Naive thymus-derived CD4-positive, alpha-beta T cell (primary cell): ENCODE data around the gene MARK4. TPM values are rescaled to one million over a fixed set of nuclear protein-coding genes. Genes with fewer than 3 reads are reported as not detected.
"Not testable (repeated sequence)": the region's sequence is repeated elsewhere in the genome, so short reads cannot be mapped to it uniquely, and the experiment has no call there.

Experiments
- ATAC-seq: fragments of 150-1000 bp; cut with Tn5 transposase; 2 replicates; pipeline ENCODE4 v1.10.0; 2021; ENCODE audit warnings: mild to moderate bottlenecking, moderate library complexity
- CTCF ChIA-PET: fragments of 350-600 bp; sonication (Branson Sonifier 250); formaldehyde crosslinking; loops from one replicate; lab custom pipeline; 2021; ENCODE audit warnings: antibody characterized with exemption; lab: Charles Lee
- POLR2A ChIA-PET: fragments of 350-600 bp; sonication (Branson Sonifier 250); formaldehyde crosslinking; loops from one replicate; lab custom pipeline; 2021; ENCODE audit warnings: antibody characterized with exemption, inconsistent platforms; lab: Charles Lee
- DNase-seq, 9 donors: peaks; one replicate each; pipeline versions ENCODE4 v3.0.0 to v3.0.0-alpha.2; 2020 to 2022; ENCODE audit warnings: mixed read lengths in 1 of 9
- H3K27ac ChIP-seq: one replicate; pipeline ENCODE4 v1.7.0; 2013; ENCODE audit warnings: mild to moderate bottlenecking, low read depth, low read length, moderate library complexity
- H3K27me3 ChIP-seq, 2 donors: one replicate each; pipeline ENCODE4 v1.7.0; 2013; ENCODE audit warnings: low read length in 2 of 2, mild to moderate bottlenecking in 2 of 2, moderate library complexity in 2 of 2; ENCODE audit not compliant: control insufficient read depth in 2 of 2, insufficient read depth in 2 of 2
- H3K36me3 ChIP-seq, 3 experiments: 1 replicate in 2 of 3; 2 replicates in 1 of 3; pipeline ENCODE4 v1.7.0; 2013; ENCODE audit warnings: low read length in 3 of 3, mild to moderate bottlenecking in 3 of 3, moderate library complexity in 1 of 3; ENCODE audit not compliant: insufficient read depth in 3 of 3, control insufficient read depth in 2 of 3
- H3K4me1 ChIP-seq, 2 donors: one replicate each; pipeline ENCODE4 v1.7.0; 2013; ENCODE audit warnings: low read length in 2 of 2, mild to moderate bottlenecking in 2 of 2, moderate library complexity in 1 of 2; ENCODE audit not compliant: control insufficient read depth in 2 of 2, insufficient read depth in 2 of 2
- H3K4me3 ChIP-seq: 2 replicates; pipeline ENCODE4 v1.7.0; 2013; ENCODE audit warnings: mild to moderate bottlenecking, low read length
- H3K9me3 ChIP-seq, 3 experiments: 1 replicate in 2 of 3; 2 replicates in 1 of 3; pipeline ENCODE4 v1.7.0; 2013; ENCODE audit warnings: low read length in 3 of 3; ENCODE audit not compliant: control insufficient read depth in 2 of 3
- H3K27ac Mint-ChIP-seq, 9 donors: one replicate each; pipeline ENCODE4 v1.8.0; 2020 to 2022; ENCODE audit warnings: mixed read lengths in 9 of 9, mild to moderate bottlenecking in 8 of 9, moderate library complexity in 5 of 9, inconsistent platforms in 2 of 9
- H3K27me3 Mint-ChIP-seq, 5 donors: one replicate each; pipeline ENCODE4 v1.8.0; 2021 to 2022; ENCODE audit warnings: mixed read lengths in 5 of 5, mild to moderate bottlenecking in 1 of 5
- H3K36me3 Mint-ChIP-seq, 5 donors: one replicate each; pipeline ENCODE4 v1.8.0; 2020 to 2022; ENCODE audit warnings: mixed read lengths in 5 of 5, mild to moderate bottlenecking in 3 of 5, inconsistent platforms in 1 of 5
- H3K4me1 Mint-ChIP-seq, 7 donors: one replicate each; pipeline ENCODE4 v1.8.0; 2020 to 2022; ENCODE audit warnings: mixed read lengths in 7 of 7, mild to moderate bottlenecking in 3 of 7, inconsistent platforms in 1 of 7
- H3K4me3 Mint-ChIP-seq, 10 donors: one replicate each; pipeline ENCODE4 v1.8.0; 2020 to 2022; ENCODE audit warnings: mild to moderate bottlenecking in 10 of 10, mixed read lengths in 10 of 10, moderate library complexity in 6 of 10, inconsistent platforms in 2 of 10
- H3K9me3 Mint-ChIP-seq, 11 donors: one replicate each; pipeline ENCODE4 v1.8.0; 2020 to 2022; ENCODE audit warnings: mixed read lengths in 11 of 11, mild to moderate bottlenecking in 4 of 11, inconsistent platforms in 1 of 11, moderate library complexity in 1 of 11
- intact Hi-C, 2 donors: fragments of 100-400 bp; cut with micrococcal nuclease; formaldehyde crosslinking; loops; one replicate each; pipeline ENCODE4 v1.15.1; 2023
- polyA plus RNA-seq, 2 donors: library from polyadenylated mRNA; unstranded; fragments of 300-500 nt; fragmentation: Illumina TruSeq; gene quantifications; one replicate each; pipeline ENCODE4 v1.2.3, GENCODE V29; 2021
- total RNA-seq, 6 experiments: library from RNA in 5 of 6; stranded (reverse) in 5 of 6; gene quantifications; 1 replicate in 5 of 6; 2 replicates in 1 of 6; pipeline ENCODE4 v1.2.3 and lab custom pipeline; 2021 to 2026

MARK4 gene
- total and polyA plus RNA-seq, 7 experiments from 2014 or later: 0.70 to 39.2 (median 22.8) TPM

DNA sequence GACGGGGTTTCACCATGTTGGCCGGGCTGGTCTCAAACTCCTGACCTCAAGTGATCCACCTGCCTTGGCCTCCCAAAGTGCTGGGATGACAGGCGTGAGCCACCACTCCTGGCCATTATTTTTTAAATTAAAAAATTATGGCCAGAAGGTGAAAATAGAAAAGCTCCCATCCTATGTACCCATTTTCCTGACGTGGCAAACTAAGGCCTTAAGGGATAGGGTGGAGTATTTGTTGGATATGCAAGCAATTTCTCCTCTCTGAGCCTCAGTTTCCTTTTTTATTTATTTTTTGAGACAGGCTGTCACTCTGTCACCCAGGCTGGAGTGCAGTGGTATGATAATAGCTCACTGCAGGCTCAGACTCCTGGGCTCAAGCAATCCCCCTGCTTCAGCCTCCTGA, 83.8 kb downstream of the MARK4 start:
- H3K36me3 ChIP-seq, H3K27me3 ChIP-seq, H3K36me3 Mint-ChIP-seq, H3K27ac ChIP-seq, DNase-seq, H3K4me3 ChIP-seq, H3K4me1 ChIP-seq, CTCF ChIA-PET, H3K9me3 Mint-ChIP-seq, ATAC-seq, H3K27ac Mint-ChIP-seq, H3K4me1 Mint-ChIP-seq, H3K4me3 Mint-ChIP-seq, H3K9me3 ChIP-seq: not testable (repeated sequence)
- peaks cover 12 to 23% (median 17%) of the 10 kb centered on the region in 5 donors for H3K27me3 Mint-ChIP-seq
- POLR2A ChIA-PET: interaction anchor here (0.6 kb wide), 1 partner anchor 90 kb away, joined by 3 read pairs; the partner anchor contains the start of gene EXOC3L2
- intact Hi-C loops: loop anchor here in 1 of 2 donors (10.0 kb wide), 1 partner anchor 550 kb away; no protein-coding TSS in a partner anchor

DNA sequence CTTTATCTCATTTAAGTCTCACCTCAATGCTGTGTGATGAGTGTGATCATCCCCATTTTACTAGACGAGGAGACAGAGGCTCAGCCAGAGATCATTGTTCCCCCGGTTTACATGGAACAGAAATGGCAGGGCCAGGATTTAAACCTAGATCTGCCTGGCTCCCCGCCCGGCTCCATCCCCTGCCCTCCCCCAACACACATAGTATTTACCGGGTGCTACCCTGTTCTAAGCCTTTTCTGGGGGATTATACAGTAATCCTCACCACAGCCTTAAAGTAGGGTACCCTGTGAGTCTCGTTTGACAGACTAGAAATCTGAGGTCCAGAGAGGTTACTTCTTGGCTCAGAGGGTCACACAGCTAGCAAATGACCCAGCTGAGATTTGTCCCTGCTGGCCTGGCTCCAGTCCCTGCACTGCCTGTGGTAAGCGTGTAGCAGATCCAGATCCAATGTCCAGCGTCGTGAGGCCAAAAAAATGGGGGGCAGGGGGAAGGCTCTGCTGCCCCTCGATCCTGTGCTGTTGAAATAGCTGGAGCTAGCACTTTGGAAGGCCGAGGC, 85.7 kb downstream of the MARK4 start:
- Mint-ChIP-seq H3K27me3 (peaks cover 17 to 28% (median 19%) of the 10 kb centered on the region in 5 donors), H3K27ac (no peak overlapping the region), H3K9me3 (no peaks in the 10 kb centered on the region), H3K36me3 (no peaks in the 10 kb centered on the region), H3K4me3 (no peak overlapping the region), H3K4me1 (peaks cover 4 to 10% (median 9%) of the 10 kb centered on the region in 7 donors)
- Histone ChIP-seq H3K4me3 (no peak overlapping the region), H3K27me3 (peaks cover 0 to 12% of the 10 kb centered on the region in 2 donors), H3K9me3 (no peaks in the 10 kb centered on the region), H3K4me1 (no peaks in the 10 kb centered on the region), H3K36me3 (no peaks in the 10 kb centered on the region), H3K27ac (no peak overlapping the region)
- no peak for DNase-seq
- CTCF ChIA-PET: interaction anchor here (1.0 kb wide), 1 partner anchor 9 kb away, joined by 8 read pairs; no protein-coding TSS in a partner anchor
- intact Hi-C loops: loop anchor here in 1 of 2 donors (10.0 kb wide), 1 partner anchor 552 kb away; no protein-coding TSS in a partner anchor
- ATAC-seq: no peak
- POLR2A ChIA-PET: no interaction called here

DNA sequence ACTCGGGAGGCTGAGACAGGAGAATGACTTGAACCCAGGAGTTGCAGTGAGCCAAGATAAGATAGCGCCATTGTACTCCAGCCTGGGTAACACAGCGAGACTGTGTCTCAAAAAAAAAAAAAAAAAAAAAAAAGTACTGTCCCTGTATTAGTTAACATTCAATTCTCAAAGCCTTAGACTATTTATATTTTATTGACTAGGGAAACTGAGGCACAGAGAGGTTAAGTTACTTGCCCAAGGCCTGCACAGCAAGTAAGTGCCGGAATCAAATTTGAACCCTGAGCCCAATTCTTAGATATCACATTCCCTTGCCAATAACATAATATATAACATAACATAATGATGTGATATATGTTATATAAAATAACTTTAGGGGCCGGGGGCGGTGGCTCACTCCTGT, 88.6 kb downstream of the MARK4 start:
- H3K9me3 ChIP-seq: no peaks in the 10 kb centered on the region
- no peaks in the 10 kb centered on the region for H3K4me1 ChIP-seq
- Mint-ChIP-seq H3K27me3 (peaks cover 19 to 34% (median 24%) of the 10 kb centered on the region in 5 donors), H3K4me1 (peaks cover 4 to 10% (median 9%) of the 10 kb centered on the region in 7 donors), H3K9me3 (no peaks in the 10 kb centered on the region), H3K27ac (no peak overlapping the region), H3K36me3 (no peaks in the 10 kb centered on the region), H3K4me3 (peak overlapping the region in 4 of 10 donors; percentile 58 to 82 (median 78))
- ChIA-PET CTCF (interaction anchor here (0.5 kb wide), 1 partner anchor 465 kb away, joined by 4 read pairs; no protein-coding TSS in a partner anchor), POLR2A (no interaction called here)
- H3K36me3 ChIP-seq: no peaks in the 10 kb centered on the region
- DNase-seq: no peak
- no peak for ATAC-seq
- no peak overlapping the region for H3K27ac ChIP-seq
- intact Hi-C loops: loop anchor here in 1 of 2 donors (10.0 kb wide), 1 partner anchor 555 kb away; no protein-coding TSS in a partner anchor
- peaks cover 0 to 12% of the 10 kb centered on the region in 2 donors for H3K27me3 ChIP-seq
- H3K4me3 ChIP-seq: no peak overlapping the region

- Histone ChIP-seq H3K4me3 (no peak within 1 kb of the TSS), H3K9me3 (no peaks in the 10 kb centered on the region), H3K36me3 (no peaks in the 10 kb centered on the region), H3K27me3 (peaks cover 0 to 12% of the 10 kb centered on the region in 2 donors), H3K27ac (no peak within 1 kb of the TSS), H3K4me1 (no peaks in the 10 kb centered on the region)
- ChIA-PET CTCF (no interaction called here), POLR2A (no interaction called here)
- Mint-ChIP-seq H3K4me1 (peaks cover 4 to 11% (median 9%) of the 10 kb centered on the region in 7 donors), H3K27ac (peak within 1 kb of the TSS in 2 of 9 donors; percentile 46 to 71), H3K9me3 (no peaks in the 10 kb centered on the region), H3K36me3 (no peaks in the 10 kb centered on the region), H3K27me3 (peaks cover 24 to 39% (median 30%) of the 10 kb centered on the region in 5 donors), H3K4me3 (peak within 1 kb of the TSS; percentile 56 to 82 (median 74))
- peak in 8 of 9 donors; percentile 12 to 66 (median 28) for DNase-seq
- peak; percentile 28 for ATAC-seq
- intact Hi-C loops: no loop called here
These were observed 89.3 kb downstream of the MARK4 start, which contains the start of gene KLC3 for GRCh38 chr19:45340232-45340898. Gene KLC3, plus strand, starts transcription at chr19:45340750. Its CDS starts 4,792 bp downstream, at chr19:45345542.

DNA sequence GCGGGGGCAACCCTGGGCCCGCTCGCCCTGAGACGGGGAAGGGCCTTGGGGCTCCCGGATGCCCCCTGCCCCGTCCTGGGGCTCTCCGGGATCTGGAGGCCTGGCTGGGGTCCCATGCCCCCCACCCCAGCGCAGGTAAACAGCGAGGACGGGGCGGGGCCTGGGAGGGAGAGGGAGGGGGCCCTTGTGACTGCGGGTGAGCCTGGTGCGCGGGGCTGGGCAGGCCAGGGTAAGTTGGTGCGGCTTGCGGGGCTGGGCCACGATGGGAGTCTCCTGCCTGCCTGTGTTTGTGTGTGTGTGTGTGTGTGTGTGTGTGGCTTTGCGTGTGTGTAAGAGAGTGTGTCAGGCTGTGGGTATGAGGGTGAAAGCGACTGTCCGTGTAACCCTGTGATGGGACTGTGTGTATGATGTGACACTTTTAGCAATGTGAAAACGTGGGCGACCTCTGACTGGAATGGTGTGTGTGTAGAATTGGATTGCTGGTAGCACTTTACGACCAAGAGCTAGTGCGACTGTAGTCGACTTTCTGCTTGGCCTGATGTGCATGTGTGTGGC, 89.9 kb downstream of the MARK4 start:
- Mint-ChIP-seq H3K4me3 (no peak overlapping the region), H3K27me3 (peaks cover 26 to 39% (median 31%) of the 10 kb centered on the region in 5 donors), H3K4me1 (peaks cover 4 to 11% (median 9%) of the 10 kb centered on the region in 7 donors), H3K9me3 (no peaks in the 10 kb centered on the region), H3K36me3 (no peaks in the 10 kb centered on the region), H3K27ac (no peak overlapping the region)
- Histone ChIP-seq H3K4me1 (no peaks in the 10 kb centered on the region), H3K27me3 (peaks cover 0 to 12% of the 10 kb centered on the region in 2 donors), H3K4me3 (no peak overlapping the region), H3K36me3 (no peaks in the 10 kb centered on the region), H3K27ac (no peak overlapping the region), H3K9me3 (no peaks in the 10 kb centered on the region)
- ATAC-seq (peak; percentile 33), DNase-seq (peak in 2 of 9 donors; percentile 1 to 7)
- intact Hi-C loops: no loop called here
- POLR2A ChIA-PET: no interaction called here
- CTCF ChIA-PET: interaction anchor here (0.5 to 0.7 kb wide), 2 partner anchors 11 to 742 kb away, joined by 3 to 4 read pairs; no protein-coding TSS in a partner anchor

DNA sequence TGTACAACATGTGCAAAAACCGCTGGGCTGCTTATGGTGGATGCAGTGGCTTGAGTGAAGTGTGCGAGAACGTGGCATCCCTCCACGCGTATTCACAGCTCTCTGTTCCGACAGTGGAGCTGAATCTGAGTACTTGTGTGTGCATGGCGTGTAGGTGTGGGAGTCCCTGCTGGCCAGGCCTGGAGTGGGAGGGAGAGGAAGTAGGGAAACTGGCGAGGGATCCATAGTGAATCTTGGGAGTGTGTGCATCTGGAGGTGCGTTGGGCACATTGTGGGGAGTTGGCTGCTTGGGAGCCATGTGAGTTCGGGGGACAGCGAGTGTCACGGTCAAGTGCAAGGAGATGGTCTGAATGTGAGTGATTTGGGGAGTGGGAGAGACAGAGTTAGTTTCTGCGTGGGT, 91.8 kb downstream of the MARK4 start:
- no peaks in the 10 kb centered on the region for H3K36me3 ChIP-seq
- peaks cover 4 to 11% (median 9%) of the 10 kb centered on the region in 7 donors for H3K4me1 Mint-ChIP-seq
- H3K27me3 ChIP-seq: peaks cover 0 to 12% of the 10 kb centered on the region in 2 donors
- no peaks in the 10 kb centered on the region for H3K9me3 Mint-ChIP-seq
- no peaks in the 10 kb centered on the region for H3K36me3 Mint-ChIP-seq
- DNase-seq: no peak
- H3K4me3 ChIP-seq: no peak overlapping the region
- H3K9me3 ChIP-seq: no peaks in the 10 kb centered on the region
- POLR2A ChIA-PET: no interaction called here
- intact Hi-C loops: no loop called here
- no peak overlapping the region for H3K4me3 Mint-ChIP-seq
- H3K27ac ChIP-seq: no peak overlapping the region
- peaks cover 22 to 43% (median 32%) of the 10 kb centered on the region in 5 donors for H3K27me3 Mint-ChIP-seq
- CTCF ChIA-PET: no interaction called here
- no peaks in the 10 kb centered on the region for H3K4me1 ChIP-seq
- ATAC-seq: no peak
- H3K27ac Mint-ChIP-seq: no peak overlapping the region
